ENCODE results near the gene TBC1D14.

TBC1D14 gene

GRCh38 chr4:7030856-7031255, 121.2 kb downstream of the TBC1D14 start:
- DNase-seq (ENCODE audit: extremely low spot score), result no peak
- ChIA-PET POLR2A (no interaction called here), CTCF (interaction anchor here (1.7 to 2.5 kb wide), 2 partner anchors 12 to 15 kb away, joined by 3 to 16 read pairs; partner anchors contain the start of gene TADA2B)
- TF ChIP-seq CTCF (IDR thresholded peaks at IDR 0.05; ENCODE audit: control extremely low read depth, extremely low read depth, low read depth, missing control alignments), result no peak

GRCh38 chr4:7031558-7032449, 122.2 kb downstream of the TBC1D14 start:
- ChIA-PET POLR2A (no interaction called here), CTCF (interaction anchor here (0.9 to 2.5 kb wide), 3 partner anchors 11 to 35 kb away, joined by 3 to 16 read pairs (median 3); partner anchors contain the start of gene TADA2B)
- DNase-seq (ENCODE audit: extremely low spot score), result no peak
- no peak for TF ChIP-seq CTCF (IDR thresholded peaks at IDR 0.05; ENCODE audit: control extremely low read depth, extremely low read depth, low read depth, missing control alignments)

- ChIA-PET CTCF (interaction anchor here (2.5 kb wide), 1 partner anchor 10 kb away, joined by 16 read pairs; the partner anchor contains the start of gene TADA2B), POLR2A (no interaction called here)
- no peak for DNase-seq (ENCODE audit: extremely low spot score)
- TF ChIP-seq CTCF (IDR thresholded peaks at IDR 0.05; ENCODE audit: control extremely low read depth, extremely low read depth, low read depth, missing control alignments), result no peak
These were observed 123.0 kb downstream of the TBC1D14 start for GRCh38 chr4:7032596-7032995.

GRCh38 chr4:7034262-7035081, 124.8 kb downstream of the TBC1D14 start:
- no peak for DNase-seq (ENCODE audit: extremely low spot score)
- CTCF ChIA-PET, result interaction anchor here (1.2 to 1.4 kb wide), 2 partner anchors 8 to 33 kb away, joined by 3 to 6 read pairs; partner anchors contain the start of genes GRPEL1 and TADA2B
- no peak for TF ChIP-seq CTCF (IDR thresholded peaks at IDR 0.05; ENCODE audit: control extremely low read depth, extremely low read depth, low read depth, missing control alignments)
- POLR2A ChIA-PET, result no interaction called here

- CTCF ChIA-PET, result no interaction called here
- DNase-seq (ENCODE audit: extremely low spot score), result no peak
- POLR2A ChIA-PET, result no interaction called here
- TF ChIP-seq CTCF (IDR thresholded peaks at IDR 0.05; ENCODE audit: control extremely low read depth, extremely low read depth, low read depth, missing control alignments), result peak; percentile 9
These were observed 127.8 kb downstream of the TBC1D14 start for GRCh38 chr4:7037425-7037824.

- CTCF ChIA-PET, result interaction anchor here (0.8 to 7.1 kb wide), 8 partner anchors 10 to 67 kb away, joined by 3 to 115 read pairs (median 17); partner anchors contain the start of gene GRPEL1
- no peak for DNase-seq (ENCODE audit: extremely low spot score)
- TF ChIP-seq CTCF (IDR thresholded peaks at IDR 0.05; ENCODE audit: control extremely low read depth, extremely low read depth, low read depth, missing control alignments), result no peak
- POLR2A ChIA-PET, result no interaction called here
These were observed 131.1 kb downstream of the TBC1D14 start for GRCh38 chr4:7040765-7041164.

Data from GM10248 (cell line).